Measurements from ENCODE around the gene KIF18B. TPM values are rescaled to one million over a fixed set of nuclear protein-coding genes. Genes with fewer than 3 reads are reported as not detected.

KIF18B gene
- total and polyA plus RNA-seq, 7 donors, result 0.01 to 0.17 (median 0.07) TPM; not detected in 2

DNA sequence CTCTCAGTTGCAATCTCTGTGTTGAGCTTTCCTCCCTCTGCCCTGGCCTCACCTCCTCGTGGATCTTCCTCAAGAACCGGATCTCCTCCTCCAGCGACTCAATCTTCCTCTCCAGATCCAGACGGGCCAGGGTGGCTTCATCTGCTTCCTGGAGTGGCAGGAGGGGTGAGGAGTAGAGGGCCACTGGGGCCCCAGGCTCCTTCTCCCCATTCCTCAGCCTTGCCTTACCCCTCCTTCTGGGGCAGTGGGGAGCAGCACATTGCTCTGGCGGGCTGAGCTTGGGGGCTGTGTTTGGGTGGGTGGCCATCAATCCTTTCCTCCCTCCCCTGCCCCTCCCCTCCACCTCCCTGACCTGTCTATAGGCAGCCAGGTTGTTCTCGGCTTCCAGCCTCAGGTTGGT is 33.9 kb downstream of the KIF18B start:
- no peak overlapping the region for H3K4me3 ChIP-seq
- no peaks in the 10 kb centered on the region for H3K4me1 ChIP-seq
- TF ChIP-seq, protein P1, sequence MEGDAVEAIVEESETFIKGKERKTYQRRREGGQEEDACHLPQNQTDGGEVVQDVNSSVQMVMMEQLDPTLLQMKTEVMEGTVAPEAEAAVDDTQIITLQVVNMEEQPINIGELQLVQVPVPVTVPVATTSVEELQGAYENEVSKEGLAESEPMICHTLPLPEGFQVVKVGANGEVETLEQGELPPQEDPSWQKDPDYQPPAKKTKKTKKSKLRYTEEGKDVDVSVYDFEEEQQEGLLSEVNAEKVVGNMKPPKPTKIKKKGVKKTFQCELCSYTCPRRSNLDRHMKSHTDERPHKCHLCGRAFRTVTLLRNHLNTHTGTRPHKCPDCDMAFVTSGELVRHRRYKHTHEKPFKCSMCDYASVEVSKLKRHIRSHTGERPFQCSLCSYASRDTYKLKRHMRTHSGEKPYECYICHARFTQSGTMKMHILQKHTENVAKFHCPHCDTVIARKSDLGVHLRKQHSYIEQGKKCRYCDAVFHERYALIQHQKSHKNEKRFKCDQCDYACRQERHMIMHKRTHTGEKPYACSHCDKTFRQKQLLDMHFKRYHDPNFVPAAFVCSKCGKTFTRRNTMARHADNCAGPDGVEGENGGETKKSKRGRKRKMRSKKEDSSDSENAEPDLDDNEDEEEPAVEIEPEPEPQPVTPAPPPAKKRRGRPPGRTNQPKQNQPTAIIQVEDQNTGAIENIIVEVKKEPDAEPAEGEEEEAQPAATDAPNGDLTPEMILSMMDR (IDR thresholded peaks at IDR 0.05), result no peak
- no peak overlapping the region for H3K27ac ChIP-seq
- H3K9me3 ChIP-seq, result no peaks in the 10 kb centered on the region
- intact Hi-C loops (cut with DNase I), result loop anchor here in 1 of 2 donors (10.0 kb wide), 1 partner anchor 281 kb away; no protein-coding TSS in a partner anchor
- H3K36me3 ChIP-seq (ENCODE audit: insufficient read depth in 1 of 2, low read depth in 1 of 2), result no peaks in the 10 kb centered on the region
- peaks cover 0 to 29% (median 8%) of the 10 kb centered on the region in 3 donors for H3K27me3 ChIP-seq (ENCODE audit: insufficient read depth in 3 of 3, low read length in 2 of 3)
- no peak for DNase-seq
- WGBS, 3 donors, result 64 to 79% (median 76%) methylated on average over 6 of the region's 6 CpGs
- ATAC-seq, result no peak

- no peaks in the 10 kb centered on the region for H3K4me1 ChIP-seq
- WGBS, 3 donors, result 85 to 89% (median 86%) methylated on average over 14 of the region's 14 CpGs
- no peak for DNase-seq
- no peak overlapping the region for H3K27ac ChIP-seq
- TF ChIP-seq, protein P1 (IDR thresholded peaks at IDR 0.05), result no peak
- intact Hi-C loops (cut with DNase I), result loop anchor here in 1 of 2 donors (10.0 kb wide), 1 partner anchor 282 kb away; no protein-coding TSS in a partner anchor
- peaks cover 0 to 29% (median 8%) of the 10 kb centered on the region in 3 donors for H3K27me3 ChIP-seq (ENCODE audit: insufficient read depth in 3 of 3, low read length in 2 of 3)
- no peak overlapping the region for H3K4me3 ChIP-seq
- H3K9me3 ChIP-seq, result no peaks in the 10 kb centered on the region
- no peak for ATAC-seq
- no peaks in the 10 kb centered on the region for H3K36me3 ChIP-seq (ENCODE audit: insufficient read depth in 1 of 2, low read depth in 1 of 2)
Measured at GRCh38 chr17:44912763-44913544, 34.6 kb downstream of the KIF18B start.

GRCh38 chr17:44911133-44912001 is 36.2 kb downstream of the KIF18B start:
- ATAC-seq (peak; percentile 36 to 79 (median 64)), DNase-seq (peak; percentile 40 to 65)
- no peaks in the 10 kb centered on the region for H3K4me1 ChIP-seq
- intact Hi-C loops (cut with DNase I), result loop anchor here in 1 of 2 donors (10.0 kb wide), 1 partner anchor 283 kb away; no protein-coding TSS in a partner anchor
- no peaks in the 10 kb centered on the region for H3K9me3 ChIP-seq
- 23 to 27% (median 23%) methylated on average over 52 to 56 of the region's 56 CpGs for WGBS, 3 donors
- TF ChIP-seq, protein P1 (IDR thresholded peaks at IDR 0.05), result peak; percentile 45
- H3K27ac ChIP-seq, result no peak overlapping the region
- no peaks in the 10 kb centered on the region for H3K36me3 ChIP-seq (ENCODE audit: insufficient read depth in 1 of 2, low read depth in 1 of 2)
- H3K4me3 ChIP-seq, result peak overlapping the region; percentile 51
- H3K27me3 ChIP-seq (ENCODE audit: insufficient read depth in 3 of 3, low read length in 2 of 3), result peaks cover 0 to 29% (median 8%) of the 10 kb centered on the region in 3 donors

- ATAC-seq (no peak), DNase-seq (no peak)
- Histone ChIP-seq H3K4me1 (no peaks in the 10 kb centered on the region), H3K4me3 (no peak overlapping the region), H3K36me3 (ENCODE audit: insufficient read depth in 1 of 2, low read depth in 1 of 2) (no peaks in the 10 kb centered on the region), H3K27ac (no peak overlapping the region), H3K27me3 (ENCODE audit: insufficient read depth in 3 of 3, low read length in 2 of 3) (peaks cover 0 to 29% (median 8%) of the 10 kb centered on the region in 3 donors), H3K9me3 (no peaks in the 10 kb centered on the region)
- intact Hi-C loops (cut with DNase I), result loop anchor here in 1 of 2 donors (10.0 kb wide), 1 partner anchor 284 kb away; no protein-coding TSS in a partner anchor
- TF ChIP-seq, protein P1 (IDR thresholded peaks at IDR 0.05), result no peak
- WGBS, 3 donors, result 79 to 88% (median 82%) methylated on average over 13 of the region's 13 CpGs
Measured at GRCh38 chr17:44910231-44911106, 37.1 kb downstream of the KIF18B start.
